Right forelimb (tissue), 1 donor: ENCODE measurements around the gene PLSCR5.

Experiments used
- DNase-seq: peaks from one replicate; pipeline ENCODE4 v3.0.0-alpha.2; 2018

Gene PLSCR5

GRCh38 chr3:146581951-146582467 lies 23.1 kb downstream of the PLSCR5 start:
- no peak for DNase-seq

GRCh38 chr3:146581080-146581601 lies 24.0 kb downstream of the PLSCR5 start:
- no peak for DNase-seq

GRCh38 chr3:146577662-146578061 lies 27.5 kb downstream of the PLSCR5 start:
- no peak for DNase-seq

DNA sequence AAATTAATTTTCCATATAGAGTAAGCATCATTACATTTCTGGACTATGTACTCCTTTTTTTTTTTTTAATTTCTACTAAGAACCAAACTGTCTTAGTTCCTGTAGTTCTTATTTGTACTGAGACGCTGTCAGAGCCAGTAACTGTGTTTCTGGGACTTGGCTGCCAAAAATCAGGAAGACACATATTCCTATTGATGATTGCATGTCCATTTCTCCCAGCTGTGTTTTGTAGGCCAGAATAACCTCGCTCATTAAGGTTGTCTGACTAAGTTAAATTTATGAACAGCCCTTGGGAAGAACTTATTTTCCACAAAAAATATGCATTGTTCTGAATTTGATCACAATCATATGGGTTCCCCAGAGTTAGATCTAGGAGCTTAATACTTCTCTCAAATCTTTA lies 29.5 kb downstream of the PLSCR5 start:
- no peak for DNase-seq

- no peak for DNase-seq
These were observed 31.0 kb downstream of the PLSCR5 start for GRCh38 chr3:146574173-146574572.

DNA sequence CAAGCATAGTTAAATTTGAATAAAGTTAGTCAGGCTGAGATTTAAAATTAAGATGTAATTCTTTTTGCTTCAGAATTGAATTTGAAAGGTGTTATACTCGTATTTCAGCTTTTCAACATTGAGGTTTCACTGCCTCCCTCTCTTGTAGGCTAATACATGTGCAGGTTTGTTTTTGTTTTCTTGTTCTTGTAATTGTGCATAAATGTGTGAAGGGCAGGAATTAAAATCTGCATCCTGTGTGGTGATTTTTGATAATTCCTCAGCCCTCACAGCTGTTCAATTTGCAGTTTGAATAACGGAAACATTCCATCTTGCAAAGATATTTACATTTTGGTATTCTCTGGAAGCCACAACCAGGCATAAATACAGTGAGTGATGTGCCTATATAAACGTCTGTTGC lies 35.8 kb downstream of the PLSCR5 start:
- DNase-seq, result no peak

DNA sequence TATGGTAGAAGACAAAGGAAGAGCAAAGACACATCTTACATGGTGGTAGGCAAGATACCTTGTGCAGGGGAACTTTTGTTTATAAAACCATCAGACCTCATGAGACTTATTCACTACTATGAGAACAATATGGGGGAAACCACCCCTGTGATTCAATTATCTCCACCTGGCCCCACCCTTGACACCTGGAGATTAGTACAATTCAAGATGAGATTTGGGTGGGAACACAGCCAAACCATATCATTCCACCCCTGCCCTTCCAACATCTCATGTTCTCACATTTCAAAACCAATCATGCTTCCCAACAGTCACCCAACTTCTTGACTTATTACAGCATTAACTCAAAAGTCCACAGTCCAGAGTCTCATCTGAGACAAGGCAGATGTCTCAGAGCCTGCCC lies 39.0 kb downstream of the PLSCR5 start:
- DNase-seq, result no peak

DNA sequence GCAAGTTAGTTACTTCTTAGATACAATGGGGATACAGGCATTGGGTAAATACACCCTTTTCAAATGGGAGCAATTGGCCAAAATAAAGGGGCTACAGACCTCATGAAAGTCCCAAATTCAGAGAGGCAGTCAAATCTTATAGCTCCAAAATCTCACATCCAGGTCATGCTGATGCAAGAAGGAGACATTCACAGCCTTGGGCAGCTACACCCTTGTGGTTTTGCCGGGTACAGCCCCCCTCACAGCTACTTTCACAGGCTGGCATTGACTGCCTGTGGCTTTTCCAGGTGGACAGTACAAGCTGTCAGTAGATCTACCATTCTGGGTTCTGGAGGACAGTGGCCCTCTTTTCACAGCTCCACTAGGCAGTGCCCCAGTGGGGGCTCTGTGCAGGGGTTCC lies 43.3 kb downstream of the PLSCR5 start:
- DNase-seq, result no peak

- DNase-seq, result no peak
These were observed 43.7 kb downstream of the PLSCR5 start for GRCh38 chr3:146561463-146561862.

DNA sequence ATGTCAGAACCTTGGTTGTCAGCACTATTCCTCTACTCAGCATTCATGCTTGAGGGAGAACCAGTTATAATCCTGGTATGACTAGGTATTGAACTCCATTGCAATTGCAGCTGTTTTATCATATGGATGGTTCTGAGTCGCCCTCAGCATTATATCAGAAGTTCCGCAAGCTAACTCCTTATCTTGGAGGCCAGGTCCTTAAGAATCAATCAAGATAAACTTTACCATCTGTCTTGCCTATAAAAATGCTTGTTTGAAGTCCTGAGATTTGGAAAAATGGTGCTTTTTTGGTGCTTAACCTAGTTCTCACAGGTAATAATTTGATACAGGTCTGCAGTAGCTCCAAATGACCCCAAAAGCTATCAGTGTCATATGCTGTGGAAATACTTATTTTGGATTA lies 44.5 kb downstream of the PLSCR5 start:
- no peak for DNase-seq

DNA sequence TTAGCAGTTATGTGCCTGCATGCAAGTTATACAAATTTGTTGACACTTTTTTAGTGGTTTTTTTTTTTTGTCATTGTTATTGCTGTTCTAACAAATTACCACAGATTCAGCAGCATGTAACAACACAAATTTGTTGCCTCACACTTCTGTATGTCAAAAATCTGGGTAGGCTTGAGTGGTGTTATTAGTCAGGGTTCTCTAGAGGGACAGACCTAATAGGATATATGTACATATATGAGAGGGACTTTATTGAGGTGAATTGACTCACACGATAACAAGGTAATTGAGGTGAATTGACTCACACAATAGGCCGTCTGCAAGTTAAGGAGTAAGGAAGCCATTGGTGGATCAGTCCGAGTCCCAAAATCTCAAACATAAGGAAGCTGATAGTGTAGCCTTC lies 45.8 kb downstream of the PLSCR5 start:
- DNase-seq, result no peak

DNA sequence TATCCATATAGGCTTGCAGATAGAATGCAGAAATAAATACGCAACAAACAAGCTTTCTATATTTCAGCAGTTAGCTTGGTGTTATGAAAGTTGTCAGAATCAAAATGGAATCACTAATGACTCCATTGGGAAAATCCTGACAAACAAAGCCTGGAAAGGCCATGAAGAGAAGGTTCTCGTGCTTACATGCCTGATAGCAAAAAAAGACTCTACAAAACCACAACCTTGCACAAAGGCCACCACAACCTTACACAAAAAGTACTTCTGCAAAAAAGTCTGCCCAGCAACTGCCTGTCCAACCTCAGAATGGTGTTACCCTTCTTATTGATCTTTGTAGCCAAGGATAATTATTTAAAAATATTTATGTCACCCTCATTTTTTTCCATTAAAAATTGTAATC lies 46.4 kb downstream of the PLSCR5 start:
- no peak for DNase-seq

- DNase-seq, result no peak
These were observed 47.4 kb downstream of the PLSCR5 start for GRCh38 chr3:146557745-146558144.

DNA sequence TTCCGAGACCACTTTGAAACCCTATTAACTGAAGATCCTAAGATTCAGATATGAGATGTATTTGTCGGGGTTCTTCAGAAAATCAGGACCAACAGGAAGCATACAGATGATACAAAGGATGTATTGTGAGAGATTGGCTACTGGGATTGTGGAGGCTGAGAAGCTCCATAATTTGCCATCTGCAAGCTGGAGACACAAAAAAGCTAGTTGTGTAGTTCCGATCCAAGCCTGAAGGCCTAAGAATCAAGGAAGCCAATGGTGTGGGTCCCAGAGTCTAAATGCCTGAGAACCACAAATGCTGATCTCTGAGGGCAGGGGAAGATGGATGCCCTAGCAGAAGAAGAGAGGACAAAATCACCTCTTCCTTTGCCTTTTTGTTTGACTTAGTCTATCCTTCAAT lies 49.8 kb downstream of the PLSCR5 start:
- no peak for DNase-seq

GRCh38 chr3:146554151-146554760 lies 50.9 kb downstream of the PLSCR5 start:
- no peak for DNase-seq

DNA sequence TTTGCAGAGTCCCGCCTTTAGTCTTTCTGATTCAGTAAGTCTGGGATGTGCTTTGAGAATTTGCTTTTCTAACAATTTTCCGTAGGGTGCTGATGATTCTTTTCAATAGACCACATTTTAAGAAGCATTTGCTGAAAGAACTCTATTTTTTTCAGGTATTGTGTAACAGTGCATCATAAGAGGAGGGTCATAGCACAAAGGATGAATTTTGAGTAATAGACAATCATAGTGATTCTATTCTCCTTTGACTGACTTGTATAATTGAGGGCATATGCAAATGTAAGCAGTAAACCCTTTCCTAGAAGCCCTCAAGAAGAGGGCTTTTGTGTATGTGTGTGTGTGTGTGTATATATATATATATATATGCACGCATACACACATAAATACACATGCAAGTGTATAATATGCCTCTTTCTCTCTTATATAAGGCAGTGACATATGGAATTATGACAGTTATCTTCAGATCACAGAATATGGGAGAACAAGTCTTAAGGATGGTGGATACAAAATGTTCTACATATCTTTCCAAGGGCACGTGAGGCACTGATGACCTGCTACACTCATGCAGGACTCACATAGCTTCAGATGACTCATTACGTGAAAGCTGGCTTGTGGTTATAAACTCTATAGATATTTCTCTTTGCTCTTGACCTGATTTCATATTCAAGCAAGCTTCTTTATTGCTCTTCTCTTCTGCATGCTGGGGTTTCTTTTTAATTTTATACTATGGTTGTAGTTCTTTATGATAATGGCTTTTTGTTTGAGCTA lies 54.2 kb downstream of the PLSCR5 start:
- DNase-seq, result no peak

GRCh38 chr3:146550070-146550615 lies 55.0 kb downstream of the PLSCR5 start:
- no peak for DNase-seq

DNA sequence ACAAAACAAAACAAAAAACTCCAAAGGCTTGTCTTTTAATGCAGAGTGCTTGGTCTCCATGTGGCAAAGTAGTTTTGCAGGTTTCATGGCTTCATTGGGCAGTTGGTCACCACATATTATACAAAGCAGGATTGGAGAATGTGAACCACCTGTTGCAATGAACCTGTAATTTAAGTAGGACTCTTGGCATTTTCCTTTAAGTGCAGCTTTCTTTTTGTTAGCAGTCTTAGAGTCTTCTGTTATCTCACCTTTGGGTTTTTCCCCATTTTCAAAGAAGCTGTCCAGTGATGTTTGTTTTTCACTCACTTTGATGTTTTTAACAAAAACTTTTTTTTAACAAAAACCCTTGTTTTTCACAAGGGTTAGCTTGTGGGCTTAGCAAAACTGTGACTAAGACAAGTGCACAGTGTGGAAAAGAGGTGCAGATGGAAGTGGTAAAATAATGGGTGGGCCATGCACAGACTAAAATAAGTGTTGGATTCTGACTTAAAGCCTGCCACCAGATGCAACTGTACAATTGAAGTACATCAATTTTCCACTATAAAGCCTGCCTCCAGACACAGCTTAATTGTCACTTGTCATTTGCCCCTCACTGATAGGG lies 57.8 kb downstream of the PLSCR5 start:
- DNase-seq, result no peak

DNA sequence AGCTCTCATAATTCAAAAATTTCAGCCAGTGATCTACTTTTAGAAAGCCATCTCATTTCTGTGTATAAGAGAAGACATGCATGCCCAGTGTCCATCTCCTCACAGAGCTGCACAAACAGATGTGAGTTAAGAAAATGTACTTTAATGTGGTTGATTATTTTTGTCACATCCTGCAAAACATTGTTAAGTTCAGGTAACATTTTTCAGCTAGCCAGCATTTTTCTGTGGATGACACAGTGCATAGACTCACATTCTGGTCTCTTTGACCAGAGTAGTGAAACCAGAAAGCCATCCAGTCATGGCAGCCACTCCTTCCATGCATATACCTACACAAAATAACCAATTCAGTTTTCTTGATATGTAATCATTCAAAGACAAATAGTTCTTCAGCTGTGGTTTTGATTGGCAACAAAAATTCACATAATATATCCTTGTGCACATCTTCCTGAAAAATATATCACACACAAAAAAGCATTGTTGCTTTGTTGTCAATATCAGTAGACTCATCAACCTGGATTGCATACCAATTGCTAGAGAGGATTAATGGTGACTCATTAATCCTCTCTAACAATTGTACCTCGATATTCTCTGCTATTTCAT lies 58.7 kb downstream of the PLSCR5 start:
- no peak for DNase-seq

GRCh38 chr3:146544929-146545528 lies 60.1 kb downstream of the PLSCR5 start:
- no peak for DNase-seq

DNA sequence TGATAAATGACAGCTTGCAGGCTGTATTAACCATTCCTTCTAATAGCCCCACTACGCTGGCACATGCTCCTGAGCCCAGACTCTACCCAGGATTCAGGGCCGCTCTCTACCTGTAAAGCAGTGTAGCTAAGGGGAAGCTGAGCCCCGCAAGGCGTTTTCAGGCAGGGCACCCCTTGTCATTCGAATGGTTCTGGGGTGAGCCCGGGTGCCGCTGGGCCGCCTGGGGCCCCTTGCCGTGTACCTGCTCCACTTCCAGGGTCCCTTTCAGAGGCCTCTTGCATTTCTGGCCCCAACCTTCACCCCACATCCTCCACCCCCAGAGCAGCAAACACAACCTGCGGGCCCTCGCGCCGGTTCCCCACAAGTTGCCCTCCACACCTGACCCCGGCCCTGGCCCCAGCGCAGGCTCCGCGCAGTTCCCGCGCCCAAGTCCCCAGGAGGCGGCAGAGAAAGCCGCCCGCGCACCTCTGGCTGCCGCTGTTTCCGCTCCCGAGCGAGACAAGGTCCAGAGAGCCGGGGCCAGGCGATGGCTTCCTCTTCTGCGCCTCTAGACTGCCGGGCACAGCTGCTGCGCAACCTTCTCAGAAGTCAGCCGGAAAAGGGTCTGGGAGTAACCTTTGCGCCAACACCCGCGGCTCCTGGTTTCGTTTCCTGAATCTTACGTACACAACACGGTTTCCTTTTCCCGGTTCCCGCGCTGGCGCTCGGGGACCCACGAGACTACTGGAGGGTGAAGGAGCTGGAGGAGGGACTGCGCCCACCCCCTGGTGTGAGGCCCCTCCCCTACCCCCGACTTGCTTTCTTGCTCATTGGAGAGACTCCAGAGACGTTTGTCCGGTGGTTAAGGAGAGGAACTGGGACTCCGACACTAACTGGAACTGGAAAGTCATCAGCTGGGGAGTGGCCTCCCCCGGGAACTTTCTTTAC lies 60.9 kb downstream of the PLSCR5 start, which contains the start of gene PLSCR1:
Gene PLSCR1, minus strand, starts transcription at position 606 of the 927 bp plus-strand sequence. CDS start 8,055 bp downstream, outside the sequence.
- DNase-seq, result peak; percentile 89
